SK-N-SH (cell line): Measurements from ENCODE around the gene FAM120B. TPM values are rescaled to one million over a fixed set of nuclear protein-coding genes. Genes with fewer than 3 reads are reported as not detected.

Experiments used
- CTCF ChIA-PET: fragments of 300-600, 350-600 bp; formaldehyde crosslinking; extraction: SDS; loops from one replicate; lab custom pipeline; 2021; lab: Yijun Ruan, JAX
- POLR2A ChIA-PET: fragments of 350-600 bp; sonication (Branson Sonifier 250); formaldehyde crosslinking; extraction: SDS; loops from one replicate; lab custom pipeline; 2020; ENCODE audit warnings: antibody characterized with exemption, inconsistent platforms; lab: Yijun Ruan, JAX
- DNase-seq: peaks from one replicate; pipeline ENCODE4 v3.0.0; 2012
- H2AFZ ChIP-seq: fragments of 200-600 bp; sonication (generic); 2 replicates; pipeline ENCODE4 v1.8.1; 2016; ENCODE audit warnings: antibody characterized with exemption, mild to moderate bottlenecking, low read depth
- H3F3A ChIP-seq: fragments of 200-600 bp; sonication (generic); replicated peaks from 2 replicates; pipeline ENCODE3; 2016; ENCODE audit warnings: antibody characterized with exemption, mild to moderate bottlenecking; ENCODE audit not compliant: insufficient read depth
- H3K27ac ChIP-seq, 2 experiments: fragments of 200-500 bp in 1 of 2; fragments of 200-600 bp in 1 of 2; sonication (Bioruptor generic) in 1 of 2; sonication (generic), shearing (Covaris generic) in 1 of 2; 2 replicates each; pipeline versions ENCODE4 v1.5.1 to v1.6.1; 2014 to 2016; ENCODE audit warnings: low read depth in 2 of 2, inconsistent platforms in 1 of 2, low read length in 1 of 2, mild to moderate bottlenecking in 1 of 2, mixed read lengths in 1 of 2
- H3K27me3 ChIP-seq: fragments of 200-600 bp; sonication (generic), shearing (Covaris generic); 2 replicates; pipeline ENCODE4 v1.6.1; 2016; ENCODE audit warnings: mixed run types; ENCODE audit not compliant: insufficient read depth
- H3K36me3 ChIP-seq, 2 experiments: fragments of 200-500 bp in 1 of 2; fragments of 200-600 bp in 1 of 2; sonication (Bioruptor generic) in 1 of 2; sonication (generic) in 1 of 2; replicated peaks in 1 of 2; 2 replicates each; pipeline versions ENCODE3 to v1.5.1; 2014 to 2016; ENCODE audit warnings: low read length in 1 of 2, mild to moderate bottlenecking in 1 of 2; ENCODE audit not compliant: insufficient read depth in 2 of 2, control insufficient read depth in 1 of 2
- H3K4me1 ChIP-seq, 2 experiments: fragments of 200-500 bp in 1 of 2; fragments of 200-600 bp in 1 of 2; sonication (Bioruptor generic) in 1 of 2; sonication (generic), shearing (Covaris generic) in 1 of 2; 2 replicates each; pipeline versions ENCODE4 v1.5.1 to v1.6.1; 2014 to 2016; ENCODE audit warnings: low read depth in 1 of 2, low read length in 1 of 2, mixed run types in 1 of 2; ENCODE audit not compliant: insufficient read depth in 2 of 2, control insufficient read depth in 1 of 2
- H3K4me2 ChIP-seq: fragments of 200-600 bp; sonication (generic), shearing (Covaris generic); 2 replicates; pipeline ENCODE4 v1.6.1; 2017; ENCODE audit warnings: mixed run types
- H3K4me3 ChIP-seq, 2 experiments: fragments of 200-500 bp in 1 of 2; fragments of 200-600 bp in 1 of 2; sonication (Bioruptor generic) in 1 of 2; sonication (generic), shearing (Covaris generic) in 1 of 2; 2 replicates each; pipeline versions ENCODE4 v1.5.1 to v1.8.1; 2014 to 2016; ENCODE audit warnings: low read depth in 2 of 2, inconsistent platforms in 1 of 2, low read length in 1 of 2, mild to moderate bottlenecking in 1 of 2, mixed read lengths in 1 of 2, moderate library complexity in 1 of 2
- H3K79me2 ChIP-seq: fragments of 200-600 bp; sonication (generic); 2 replicates; pipeline ENCODE4 v1.8.1; 2017; ENCODE audit warnings: mild to moderate bottlenecking; ENCODE audit not compliant: insufficient read depth
- H3K9ac ChIP-seq: fragments of 200-600 bp; sonication (generic); 2 replicates; pipeline ENCODE4 v1.6.1; 2017; ENCODE audit warnings: mixed run types
- H3K9me2 ChIP-seq: fragments of 200-600 bp; sonication (generic); 2 replicates; pipeline ENCODE4 v1.6.1; 2017; ENCODE audit warnings: mixed run types
- H3K9me3 ChIP-seq: fragments of 200-600 bp; sonication (generic); 2 replicates; pipeline ENCODE4 v1.6.1; 2017; ENCODE audit warnings: mixed run types, mild to moderate bottlenecking, moderate library complexity
- H4K20me1 ChIP-seq: fragments of 200-600 bp; sonication (generic); 2 replicates; pipeline ENCODE4 v1.6.1; 2017; ENCODE audit warnings: mild to moderate bottlenecking, mixed run types; ENCODE audit not compliant: insufficient read depth
- ELF1 ChIP-seq: IDR thresholded peaks from 2 replicates; pipeline ENCODE4 v1.4.0; 2012
- EP300 ChIP-seq, 2 experiments: IDR thresholded peaks; 2 replicates each; pipeline versions ENCODE4 v1.4.0 to v1.6.1; 2012; ENCODE audit warnings: borderline replicate concordance in 1 of 2, low read depth in 1 of 2, low read length in 1 of 2
- EZH2phosphoT487 ChIP-seq: fragments of 200-600 bp; sonication (generic); IDR thresholded peaks from 2 replicates; pipeline ENCODE4 v1.6.1; 2017; ENCODE audit warnings: low read depth, mixed run types, mild to moderate bottlenecking, antibody characterized with exemption, moderate library complexity, borderline replicate concordance
- FOXJ3 ChIP-seq: sonication (generic); formaldehyde crosslinking; IDR thresholded peaks from 2 replicates; pipeline ENCODE4 v1.5.1; 2020; ENCODE audit warnings: mild to moderate bottlenecking, missing genetic modification reagents
- MEF2A ChIP-seq: IDR thresholded peaks from 2 replicates; pipeline ENCODE4 v1.4.0; 2012; ENCODE audit warnings: low read depth, borderline replicate concordance
- NFIC ChIP-seq: IDR thresholded peaks from 2 replicates; pipeline ENCODE4 v1.4.0; 2012; ENCODE audit warnings: borderline replicate concordance
- NRF1 ChIP-seq: IDR thresholded peaks from 2 replicates; pipeline ENCODE4 v1.6.1; 2012; ENCODE audit warnings: low read depth, mild to moderate bottlenecking, low read length
- RCOR1 ChIP-seq: fragments of 150-350 bp; IDR thresholded peaks from 2 replicates; pipeline ENCODE4 v1.6.1; 2017; ENCODE audit warnings: antibody characterized with exemption, low read length
- RFX5 ChIP-seq: IDR thresholded peaks from 2 replicates; pipeline ENCODE4 v1.6.1; 2012; ENCODE audit warnings: mild to moderate bottlenecking, improper control_type of control experiment, low read length
- TAF1 ChIP-seq: IDR thresholded peaks from 2 replicates; pipeline ENCODE4 v1.6.1; 2012; ENCODE audit warnings: low read depth, mild to moderate bottlenecking, low read length, moderate library complexity, borderline replicate concordance
- WGBS: methylation state at CpG from one replicate; pipeline ENCODE4 v1.1.6; 2017; ENCODE audit warnings: low lambda C conversion rate; 5-methylcytosine and 5-hydroxymethylcytosine counted together
- polyA plus RNA-seq, 3 experiments: library from polyadenylated mRNA; depleted of rRNA; stranded (reverse); fragments of >200 nt; gene quantifications; 2 replicates each; pipeline ENCODE4 v1.2.3, GENCODE V29; 2012
- TF ChIP-seq, protein P1 (sequence below): fragments of 150-350 bp; IDR thresholded peaks from 2 replicates; pipeline ENCODE4 v1.6.1; 2016; ENCODE audit warnings: mild to moderate bottlenecking, low read depth, low read length
- TF ChIP-seq, protein P2 (sequence below): IDR thresholded peaks from 2 replicates; pipeline ENCODE4 v1.6.1; 2012; ENCODE audit warnings: mild to moderate bottlenecking, low read depth, low read length, moderate library complexity
- TF ChIP-seq, protein P3 (sequence below): IDR thresholded peaks from 2 replicates; pipeline ENCODE4 v1.4.0; 2012; ENCODE audit warnings: low read depth

Gene FAM120B
- polyA plus RNA-seq, 1 of the 3 experiments (the other 2 are of a cell fraction), result 7.7 TPM

DNA sequence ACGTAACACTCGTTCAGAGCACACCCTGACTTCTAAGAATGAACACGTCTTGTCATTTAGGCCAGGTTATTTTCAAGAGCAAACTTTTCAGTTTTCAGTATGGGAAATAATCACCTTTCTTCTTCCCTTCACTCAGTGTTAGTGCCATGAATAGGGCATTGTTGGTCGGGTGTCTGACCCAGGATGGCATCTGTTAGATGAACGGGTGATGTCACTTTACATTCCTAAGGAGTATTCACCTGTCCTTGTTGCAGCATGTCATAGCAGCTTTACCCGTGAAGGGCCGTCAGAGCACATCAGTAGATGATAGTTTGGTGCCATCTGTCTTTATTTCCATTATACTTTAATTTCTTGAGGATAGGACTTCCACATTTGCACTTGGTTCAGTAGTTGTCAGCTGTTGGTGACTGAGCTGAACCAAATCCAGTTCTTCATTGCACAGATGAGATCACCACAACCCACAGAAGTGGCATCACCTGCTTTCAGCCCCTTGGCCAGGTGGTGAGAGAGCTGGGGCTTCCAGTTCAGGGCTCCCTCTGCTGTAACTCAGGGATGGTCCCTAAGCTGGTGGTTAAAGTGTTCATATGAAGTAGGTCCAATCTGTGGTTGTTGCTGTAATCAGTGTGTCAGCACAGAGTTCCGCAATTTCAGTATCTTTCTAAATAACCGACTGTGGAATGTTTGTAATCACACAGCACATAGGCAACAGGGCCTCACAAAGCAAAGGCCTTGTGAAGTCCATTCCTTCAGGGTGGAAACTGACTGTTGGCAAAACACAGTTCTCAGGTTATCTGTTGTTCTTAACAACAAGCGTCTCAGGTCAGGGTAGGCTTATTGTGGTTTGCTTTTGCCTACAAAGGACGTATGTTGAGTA lies 68.2 kb downstream of the FAM120B start:
- Histone ChIP-seq H3K9me3 (no peaks in the 10 kb centered on the region), H3K9me2 (no peaks in the 10 kb centered on the region), H3K9ac (no peak overlapping the region), H2AFZ (no peak overlapping the region), H3F3A (no peaks in the 10 kb centered on the region), H3K79me2 (no peaks in the 10 kb centered on the region), H3K27ac (no peak overlapping the region; a peak in 1 of 4 replicates), H3K4me1 (peaks cover 0 to 8% of the 10 kb centered on the region in 2 experiments; a peak in 1 of 4 replicates), H3K36me3 (peaks cover 14 to 38% of the 10 kb centered on the region in 2 experiments), H3K27me3 (no peaks in the 10 kb centered on the region), H3K4me3 (no peak overlapping the region), H3K4me2 (no peak overlapping the region), H4K20me1 (no peaks in the 10 kb centered on the region)
- 94% methylated on average over 11 of the region's 11 CpGs for WGBS
- DNase-seq, result no peak
- ChIA-PET POLR2A (no interaction called here), CTCF (interaction anchor here (1.5 kb wide), 1 partner anchor 543 kb away, joined by 5 read pairs; no protein-coding TSS in a partner anchor)
- TF ChIP-seq, protein P1, sequence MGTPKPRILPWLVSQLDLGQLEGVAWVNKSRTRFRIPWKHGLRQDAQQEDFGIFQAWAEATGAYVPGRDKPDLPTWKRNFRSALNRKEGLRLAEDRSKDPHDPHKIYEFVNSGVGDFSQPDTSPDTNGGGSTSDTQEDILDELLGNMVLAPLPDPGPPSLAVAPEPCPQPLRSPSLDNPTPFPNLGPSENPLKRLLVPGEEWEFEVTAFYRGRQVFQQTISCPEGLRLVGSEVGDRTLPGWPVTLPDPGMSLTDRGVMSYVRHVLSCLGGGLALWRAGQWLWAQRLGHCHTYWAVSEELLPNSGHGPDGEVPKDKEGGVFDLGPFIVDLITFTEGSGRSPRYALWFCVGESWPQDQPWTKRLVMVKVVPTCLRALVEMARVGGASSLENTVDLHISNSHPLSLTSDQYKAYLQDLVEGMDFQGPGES, result no peak
- no peak for TF ChIP-seq RFX5
- no peak for TF ChIP-seq MEF2A
- TF ChIP-seq, protein P2, sequence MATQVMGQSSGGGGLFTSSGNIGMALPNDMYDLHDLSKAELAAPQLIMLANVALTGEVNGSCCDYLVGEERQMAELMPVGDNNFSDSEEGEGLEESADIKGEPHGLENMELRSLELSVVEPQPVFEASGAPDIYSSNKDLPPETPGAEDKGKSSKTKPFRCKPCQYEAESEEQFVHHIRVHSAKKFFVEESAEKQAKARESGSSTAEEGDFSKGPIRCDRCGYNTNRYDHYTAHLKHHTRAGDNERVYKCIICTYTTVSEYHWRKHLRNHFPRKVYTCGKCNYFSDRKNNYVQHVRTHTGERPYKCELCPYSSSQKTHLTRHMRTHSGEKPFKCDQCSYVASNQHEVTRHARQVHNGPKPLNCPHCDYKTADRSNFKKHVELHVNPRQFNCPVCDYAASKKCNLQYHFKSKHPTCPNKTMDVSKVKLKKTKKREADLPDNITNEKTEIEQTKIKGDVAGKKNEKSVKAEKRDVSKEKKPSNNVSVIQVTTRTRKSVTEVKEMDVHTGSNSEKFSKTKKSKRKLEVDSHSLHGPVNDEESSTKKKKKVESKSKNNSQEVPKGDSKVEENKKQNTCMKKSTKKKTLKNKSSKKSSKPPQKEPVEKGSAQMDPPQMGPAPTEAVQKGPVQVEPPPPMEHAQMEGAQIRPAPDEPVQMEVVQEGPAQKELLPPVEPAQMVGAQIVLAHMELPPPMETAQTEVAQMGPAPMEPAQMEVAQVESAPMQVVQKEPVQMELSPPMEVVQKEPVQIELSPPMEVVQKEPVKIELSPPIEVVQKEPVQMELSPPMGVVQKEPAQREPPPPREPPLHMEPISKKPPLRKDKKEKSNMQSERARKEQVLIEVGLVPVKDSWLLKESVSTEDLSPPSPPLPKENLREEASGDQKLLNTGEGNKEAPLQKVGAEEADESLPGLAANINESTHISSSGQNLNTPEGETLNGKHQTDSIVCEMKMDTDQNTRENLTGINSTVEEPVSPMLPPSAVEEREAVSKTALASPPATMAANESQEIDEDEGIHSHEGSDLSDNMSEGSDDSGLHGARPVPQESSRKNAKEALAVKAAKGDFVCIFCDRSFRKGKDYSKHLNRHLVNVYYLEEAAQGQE, result no peak
- TF ChIP-seq EP300 (IDR thresholded peaks at IDR 0.05; ENCODE audit: borderline replicate concordance in 1 of 2, low read depth in 1 of 2, low read length in 1 of 2), result no peak

DNA sequence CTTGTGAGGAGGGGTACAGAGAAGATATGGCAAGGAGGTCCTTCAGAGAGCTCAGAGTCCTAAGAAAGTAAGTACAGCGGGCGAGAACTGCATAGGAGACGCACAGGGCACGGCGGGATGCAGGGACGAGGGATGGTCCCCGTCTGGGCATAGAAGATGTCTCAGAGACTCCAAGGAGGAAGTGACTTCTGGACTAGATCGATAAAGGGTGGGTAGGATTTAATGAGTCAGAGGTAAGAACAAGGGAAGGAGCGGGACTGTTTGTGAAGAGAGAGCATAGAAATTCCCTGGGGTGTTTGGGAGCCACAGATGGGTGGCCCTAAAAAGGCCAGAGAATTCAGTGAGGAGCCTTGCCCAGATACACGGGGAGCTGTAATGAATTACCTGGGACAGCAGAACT lies 69.1 kb downstream of the FAM120B start:
- POLR2A ChIA-PET, result no interaction called here
- DNase-seq, result no peak
- Histone ChIP-seq H3K4me2 (no peak overlapping the region), H3F3A (no peaks in the 10 kb centered on the region), H3K79me2 (no peaks in the 10 kb centered on the region), H2AFZ (no peak overlapping the region), H3K9ac (no peak overlapping the region), H3K4me1 (peaks cover 0 to 8% of the 10 kb centered on the region in 2 experiments; a peak in 1 of 4 replicates), H3K9me2 (no peaks in the 10 kb centered on the region), H3K4me3 (no peak overlapping the region), H3K9me3 (no peaks in the 10 kb centered on the region), H4K20me1 (no peaks in the 10 kb centered on the region), H3K36me3 (peaks cover 14 to 33% of the 10 kb centered on the region in 2 experiments), H3K27me3 (no peaks in the 10 kb centered on the region), H3K27ac (no peak overlapping the region)
- CTCF ChIA-PET, result interaction anchor here (1.1 to 1.5 kb wide), 2 partner anchors 68 to 544 kb away, joined by 3 to 5 read pairs; no protein-coding TSS in a partner anchor
- 98% methylated on average over 10 of the region's 10 CpGs for whole genome bisulfite sequencing
- TF ChIP-seq NFIC (no peak), RCOR1 (no peak), EP300 (IDR thresholded peaks at IDR 0.05; ENCODE audit: borderline replicate concordance in 1 of 2, low read depth in 1 of 2, low read length in 1 of 2) (no peak), TAF1 (no peak), FOXJ3 (no peak), NRF1 (no peak), ELF1 (no peak), RFX5 (no peak), EZH2phosphoT487 (no peak)
- TF ChIP-seq, protein P3, sequence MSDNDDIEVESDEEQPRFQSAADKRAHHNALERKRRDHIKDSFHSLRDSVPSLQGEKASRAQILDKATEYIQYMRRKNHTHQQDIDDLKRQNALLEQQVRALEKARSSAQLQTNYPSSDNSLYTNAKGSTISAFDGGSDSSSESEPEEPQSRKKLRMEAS, result no peak
- TF ChIP-seq, protein P2, result no peak
